Measurements from ENCODE around the gene HECTD1. TPM values are rescaled to one million over a fixed set of nuclear protein-coding genes. Genes with fewer than 3 reads are reported as not detected.

The HECTD1 gene
- polyA plus RNA-seq (2011; rRNA removed), result 149 and 154 TPM in 2 replicates
- 29.0 and 29.7 TPM in 2 replicates for polyA plus RNA-seq (2012; cell fraction: cytosol; rRNA removed)
- 42.1 and 64.3 TPM in 2 replicates for polyA plus RNA-seq (2012; cell fraction: nucleus; rRNA removed)
- polyA plus RNA-seq (2017; fragmentation: RNase III; extraction: RNeasy Plus Mini Kit Qiagen cat#74134 plus additional on column Dnase treatment), result 58.8 to 60.9 TPM (median 60.7 TPM) in 3 replicates
- polyA minus RNA-seq (2011; rRNA and poly(A)+ RNA removed), result 319 and 375 TPM in 2 replicates

- 4% methylated on average over 53 of the region's 79 CpGs for WGBS (ENCODE audit: missing lambda C conversion rate)
- ChIA-PET POLR2A (interaction anchor here (0.5 to 4.1 kb wide), 32 partner anchors 11 to 249 kb away, joined by 3 to 51 read pairs (median 4); partner anchors contain the start of genes AP4S1, DTD2, HEATR5A and STRN3), CTCF (interaction anchor here (0.5 to 3.1 kb wide), 58 partner anchors 9 to 1117 kb away, joined by 3 to 30 read pairs (median 4); partner anchors contain the start of gene HEATR5A)
- DNase-seq (ENCODE audit: low read depth in 1 of 2, low spot score in 1 of 2) (peak; percentile 85 to 92), ATAC-seq (peak; percentile 89 to 90), FAIRE-seq (no peak)
- Histone ChIP-seq H3K4me1 (peaks cover 16% of the 10 kb centered on the region), H3K4me2 (peak within 1 kb of the TSS; percentile 82), H3K9me3 (no peaks in the 10 kb centered on the region), H3K4me3 (peak within 1 kb of the TSS; percentile 92), H3K27ac (peak within 1 kb of the TSS; percentile 96 to 99)
- no peak for TF ChIP-seq EP300 (IDR thresholded peaks at IDR 0.05)
- peak; percentile 95 for TF ChIP-seq POLR2A (IDR thresholded peaks at IDR 0.05; ENCODE audit: low read length)
- peak; percentile 92 for TF ChIP-seq E2F6 (IDR thresholded peaks at IDR 0.05; ENCODE audit: borderline replicate concordance, low read depth)
- TF ChIP-seq HDAC2 (IDR thresholded peaks at IDR 0.05), result no peak; the same call in 1 of the 2 replicates
- no peak for TF ChIP-seq FOSL2 (IDR thresholded peaks at IDR 0.05)
- TF ChIP-seq FOSL2 (CRISPR knock-in tag; IDR thresholded peaks at IDR 0.05), result no peak
- TF ChIP-seq USF2 (IDR thresholded peaks at IDR 0.05), result no peak
- TF ChIP-seq ZSCAN20 (CRISPR knock-in tag; IDR thresholded peaks at IDR 0.05), result no peak
- no peak for TF ChIP-seq POLR2AphosphoS2 (conservative IDR thresholded peaks at IDR 0.05; ENCODE audit: low read length)
- TF ChIP-seq FOXS1 (CRISPR knock-in tag; IDR thresholded peaks at IDR 0.05), result no peak
- peak; percentile 69; the same call in 1 of the 2 replicates for TF ChIP-seq MAZ (IDR thresholded peaks at IDR 0.05; ENCODE audit: borderline replicate concordance, low read depth, low read length)
- TF ChIP-seq ATOH8 (CRISPR knock-in tag; IDR thresholded peaks at IDR 0.05; ENCODE audit: low read depth), result no peak
- no peak for TF ChIP-seq ZNF302 (CRISPR knock-in tag; IDR thresholded peaks at IDR 0.05)
- TF ChIP-seq CHD4 (IDR thresholded peaks at IDR 0.05; ENCODE audit: borderline replicate concordance), result 0 out of 2 replicates have a peak, but pooled peaks have one; percentile 10
- peak; percentile 65; the same call in 1 of the 2 replicates for TF ChIP-seq HMGXB4 (CRISPR knock-in tag; IDR thresholded peaks at IDR 0.05; ENCODE audit: borderline replicate concordance)
- no peak for TF ChIP-seq EHF (CRISPR knock-in tag; IDR thresholded peaks at IDR 0.05)
- no peak for TF ChIP-seq TP53 (CRISPR knock-in tag; IDR thresholded peaks at IDR 0.05)
- TF ChIP-seq PHF8 (IDR thresholded peaks at IDR 0.05; ENCODE audit: borderline replicate concordance, low read depth), result peak; percentile 23; the same call in 1 of the 2 replicates
- TF ChIP-seq RAD21 (conservative IDR thresholded peaks at IDR 0.05 in 1 of 2, IDR thresholded peaks at IDR 0.05 in 1 of 2), result peak; percentile 36 to 86; a peak in 4 of 5 replicates
- peak; percentile 90 for TF ChIP-seq CTCF (IDR thresholded peaks at IDR 0.05)
- peak; percentile 38; the same call in 1 of the 3 replicates for TF ChIP-seq BCL3 (IDR thresholded peaks at IDR 0.05)
- TF ChIP-seq MYC (IDR thresholded peaks at IDR 0.05; ENCODE audit: borderline replicate concordance, low read length), result peak; percentile 50; the same call in 1 of the 2 replicates
- no peak for TF ChIP-seq NPAS2 (CRISPR knock-in tag; IDR thresholded peaks at IDR 0.05; ENCODE audit: borderline replicate concordance)
- no peak for TF ChIP-seq JUNB (IDR thresholded peaks at IDR 0.05)
- TF ChIP-seq KDM1A (IDR thresholded peaks at IDR 0.05; ENCODE audit: low read depth), result no peak
- no peak for TF ChIP-seq HEYL (CRISPR knock-in tag; IDR thresholded peaks at IDR 0.05)
- peak; percentile 83 for TF ChIP-seq SMC3 (IDR thresholded peaks at IDR 0.05)
- TF ChIP-seq JUN (IDR thresholded peaks at IDR 0.05), result peak; percentile 72 to 92; a peak in 4 of 5 replicates
- TF ChIP-seq MAX (IDR thresholded peaks at IDR 0.05), result peak; percentile 90
- 0 out of 2 replicates have a peak, but pooled peaks have one; percentile 51 for TF ChIP-seq TFCP2L1 (CRISPR knock-in tag; IDR thresholded peaks at IDR 0.05)
- TF ChIP-seq CEBPB (IDR thresholded peaks at IDR 0.05), result no peak
- peak; percentile 24; the same call in 1 of the 2 replicates for TF ChIP-seq HOXB13 (CRISPR knock-in tag; IDR thresholded peaks at IDR 0.05; ENCODE audit: low read depth)
Observed at GRCh38 chr14:31207755-31208545, at the start of gene HECTD1. Gene HECTD1 (minus strand): TSS chr14:31207793. CDS start chr14:31205936, 1,857 bp downstream.
